GM12878 (cell line): ENCODE results near the gene NIBAN1.

Experiments
- EP300 ChIP-seq, 2 experiments: fragments of 150-350 bp in 1 of 2; IDR thresholded peaks; 2 replicates each; pipeline ENCODE4 v1.6.1; 2011 to 2012; ENCODE audit warnings: low read depth in 2 of 2, low read length in 2 of 2, borderline replicate concordance in 1 of 2, improper control_type of control experiment in 1 of 2, inconsistent platforms in 1 of 2; ENCODE audit not compliant: control insufficient read depth in 1 of 2
- GABPA ChIP-seq: IDR thresholded peaks from 2 replicates; pipeline ENCODE4 v1.6.1; 2014; ENCODE audit warnings: antibody characterized with exemption, low read depth, mild to moderate bottlenecking, inconsistent platforms
- GATAD2B ChIP-seq: fragments of 450-650 bp; conservative IDR thresholded peaks from 2 replicates; pipeline ENCODE4 v1.6.1; 2017; ENCODE audit warnings: low read depth, mild to moderate bottlenecking, moderate library complexity
- POLR2A ChIP-seq: IDR thresholded peaks from 2 replicates; pipeline ENCODE4 v1.6.1; 2011; ENCODE audit warnings: low read depth, mild to moderate bottlenecking, low read length
- POLR2AphosphoS5 ChIP-seq: IDR thresholded peaks from 2 replicates; pipeline ENCODE4 v1.6.1; 2011; ENCODE audit warnings: mild to moderate bottlenecking, low read length, inconsistent platforms
- RAD21 ChIP-seq: IDR thresholded peaks from 2 replicates; pipeline ENCODE4 v1.6.1; 2011; ENCODE audit warnings: mild to moderate bottlenecking, low read depth, low read length, moderate library complexity; ENCODE audit not compliant: insufficient read depth
- RUNX3 ChIP-seq: IDR thresholded peaks from 2 replicates; pipeline ENCODE4 v1.6.1; 2012; ENCODE audit warnings: low read length, inconsistent platforms
- STAT1 ChIP-seq: fragments of 450-650 bp; conservative IDR thresholded peaks from 2 replicates; pipeline ENCODE4 v1.6.1; 2014; ENCODE audit warnings: antibody characterized with exemption, mild to moderate bottlenecking
- ZBED1 ChIP-seq: IDR thresholded peaks from 2 replicates; pipeline ENCODE4 v1.6.1; 2016; ENCODE audit warnings: borderline replicate concordance
- ZNF207 ChIP-seq: fragments of 450-650 bp; IDR thresholded peaks from 2 replicates; pipeline ENCODE4 v1.6.1; 2014; ENCODE audit warnings: antibody characterized with exemption, mild to moderate bottlenecking, borderline replicate concordance
- ZNF274 ChIP-seq: IDR thresholded peaks from one replicate; pipeline ENCODE4 v1.8.0; 2011; ENCODE audit not compliant: insufficient read length, insufficient read depth
- TF ChIP-seq, protein P1 (sequence below), 3 experiments: IDR thresholded peaks in 2 of 3; conservative IDR thresholded peaks in 1 of 3; 2 replicates each; pipeline ENCODE4 v1.5.1; 2011; ENCODE audit warnings: low read depth in 3 of 3, low read length in 3 of 3, mild to moderate bottlenecking in 3 of 3, control low read depth in 2 of 3, moderate library complexity in 2 of 3, inconsistent platforms in 1 of 3, mixed read lengths in 1 of 3; ENCODE audit not compliant: control insufficient read depth in 2 of 3, insufficient read depth in 1 of 3; ENCODE audit errors: extremely low read depth in 1 of 3
- TF ChIP-seq, protein P2 (sequence below): IDR thresholded peaks from 2 replicates; pipeline ENCODE4 v1.6.1; 2011; ENCODE audit warnings: low read depth, mild to moderate bottlenecking, low read length, moderate library complexity, borderline replicate concordance; ENCODE audit errors: extremely low read depth

DNA sequence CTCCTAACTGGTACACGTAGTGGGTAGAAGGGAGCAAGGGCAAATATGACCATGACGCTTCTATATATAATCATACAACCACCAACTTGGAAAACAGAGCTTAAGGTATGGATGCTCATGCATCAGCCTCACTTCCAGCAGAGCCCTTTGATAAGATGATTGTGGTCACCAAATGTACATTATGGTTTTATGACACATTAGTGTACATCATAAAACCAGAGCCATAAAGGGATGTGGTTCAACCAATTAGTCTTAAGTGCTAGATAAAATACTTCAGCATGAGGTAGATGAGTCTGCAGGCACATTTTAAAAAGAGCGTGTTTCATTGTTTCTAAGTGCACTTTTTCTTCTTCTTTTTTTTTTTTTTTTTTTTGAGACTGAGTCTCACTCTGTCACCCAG lies 43.7 kb downstream of the NIBAN1 start:
- no peak for TF ChIP-seq POLR2A
- TF ChIP-seq GABPA, result no peak
- TF ChIP-seq ZNF274, result no peak
- no peak for TF ChIP-seq EP300 (IDR thresholded peaks at IDR 0.05; ENCODE audit: borderline replicate concordance in 1 of 2, control insufficient read depth in 1 of 2, low read depth in 2 of 2, low read length in 2 of 2)
- TF ChIP-seq ZNF207, result no peak
- TF ChIP-seq, protein P1, sequence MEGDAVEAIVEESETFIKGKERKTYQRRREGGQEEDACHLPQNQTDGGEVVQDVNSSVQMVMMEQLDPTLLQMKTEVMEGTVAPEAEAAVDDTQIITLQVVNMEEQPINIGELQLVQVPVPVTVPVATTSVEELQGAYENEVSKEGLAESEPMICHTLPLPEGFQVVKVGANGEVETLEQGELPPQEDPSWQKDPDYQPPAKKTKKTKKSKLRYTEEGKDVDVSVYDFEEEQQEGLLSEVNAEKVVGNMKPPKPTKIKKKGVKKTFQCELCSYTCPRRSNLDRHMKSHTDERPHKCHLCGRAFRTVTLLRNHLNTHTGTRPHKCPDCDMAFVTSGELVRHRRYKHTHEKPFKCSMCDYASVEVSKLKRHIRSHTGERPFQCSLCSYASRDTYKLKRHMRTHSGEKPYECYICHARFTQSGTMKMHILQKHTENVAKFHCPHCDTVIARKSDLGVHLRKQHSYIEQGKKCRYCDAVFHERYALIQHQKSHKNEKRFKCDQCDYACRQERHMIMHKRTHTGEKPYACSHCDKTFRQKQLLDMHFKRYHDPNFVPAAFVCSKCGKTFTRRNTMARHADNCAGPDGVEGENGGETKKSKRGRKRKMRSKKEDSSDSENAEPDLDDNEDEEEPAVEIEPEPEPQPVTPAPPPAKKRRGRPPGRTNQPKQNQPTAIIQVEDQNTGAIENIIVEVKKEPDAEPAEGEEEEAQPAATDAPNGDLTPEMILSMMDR (IDR thresholded peaks at IDR 0.05 in 2 of 3, conservative IDR thresholded peaks at IDR 0.05 in 1 of 3; ENCODE audit: control insufficient read depth in 2 of 3, extremely low read depth in 1 of 3, insufficient read depth in 1 of 3, low read depth in 3 of 3, low read length in 3 of 3), result no peak
- TF ChIP-seq RAD21, result no peak
- TF ChIP-seq POLR2AphosphoS5, result no peak
- TF ChIP-seq, protein P2, sequence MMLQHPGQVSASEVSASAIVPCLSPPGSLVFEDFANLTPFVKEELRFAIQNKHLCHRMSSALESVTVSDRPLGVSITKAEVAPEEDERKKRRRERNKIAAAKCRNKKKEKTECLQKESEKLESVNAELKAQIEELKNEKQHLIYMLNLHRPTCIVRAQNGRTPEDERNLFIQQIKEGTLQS, result no peak
- TF ChIP-seq GATAD2B, result no peak
- TF ChIP-seq ZBED1, result no peak
- TF ChIP-seq RUNX3, result no peak
- no peak for TF ChIP-seq STAT1
